Activated gamma-delta T cell treated with Interleukin-2 at 50 U/mL for 16 hours (primary cell): ENCODE results near the gene C9.
"Not testable (repeated sequence)": the region's sequence is repeated elsewhere in the genome, so short reads cannot be mapped to it uniquely, and the experiment has no call there.

Experiments
- DNase-seq: peaks from one replicate; pipeline ENCODE4 v3.0.0-alpha.2; 2020

The C9 gene

GRCh38 chr5:39370555-39371366 lies 6.5 kb upstream of the C9 start:
- no peak for DNase-seq

- DNase-seq: no peak
These were observed 5.0 kb upstream of the C9 start for GRCh38 chr5:39369123-39369815.

GRCh38 chr5:39368116-39368515 lies 3.8 kb upstream of the C9 start:
- no peak for DNase-seq

- DNase-seq: no peak
These were observed 3.4 kb upstream of the C9 start for GRCh38 chr5:39367711-39368110.

- no peak for DNase-seq
These were observed 1.1 kb downstream of the C9 start for GRCh38 chr5:39363217-39363616.

- no peak for DNase-seq
These were observed 1.6 kb downstream of the C9 start for GRCh38 chr5:39362646-39363045.

GRCh38 chr5:39361306-39361705 lies 3.0 kb downstream of the C9 start:
- no peak for DNase-seq

GRCh38 chr5:39360471-39361111 lies 3.7 kb downstream of the C9 start:
- no peak for DNase-seq

- no peak for DNase-seq
These were observed 8.0 kb downstream of the C9 start for GRCh38 chr5:39356263-39356662.

GRCh38 chr5:39355324-39355723 lies 9.0 kb downstream of the C9 start:
- DNase-seq: no peak

- no peak for DNase-seq
These were observed 10.4 kb downstream of the C9 start for GRCh38 chr5:39353717-39354399.

GRCh38 chr5:39352951-39353350 lies 11.3 kb downstream of the C9 start:
- no peak for DNase-seq

- DNase-seq: no peak
These were observed 12.1 kb downstream of the C9 start for GRCh38 chr5:39352170-39352569.

GRCh38 chr5:39349484-39349883 lies 14.8 kb downstream of the C9 start:
- DNase-seq: no peak

- no peak for DNase-seq
These were observed 21.8 kb downstream of the C9 start for GRCh38 chr5:39342460-39342859.

- no peak for DNase-seq
These were observed 22.4 kb downstream of the C9 start for GRCh38 chr5:39341896-39342295.

- DNase-seq: no peak
These were observed 23.8 kb downstream of the C9 start for GRCh38 chr5:39340506-39340905.

- DNase-seq: no peak
These were observed 26.9 kb downstream of the C9 start for GRCh38 chr5:39337252-39337915.

- not testable (repeated sequence) for DNase-seq
These were observed 30.0 kb downstream of the C9 start for GRCh38 chr5:39334296-39334695.

- no peak for DNase-seq
These were observed 31.2 kb downstream of the C9 start for GRCh38 chr5:39333104-39333503.

- no peak for DNase-seq
These were observed 32.4 kb downstream of the C9 start for GRCh38 chr5:39331861-39332381.

- DNase-seq: no peak
These were observed 35.6 kb downstream of the C9 start for GRCh38 chr5:39328731-39329130.

GRCh38 chr5:39323542-39323941 lies 40.8 kb downstream of the C9 start:
- no peak for DNase-seq
